PC-3 (cell line): ENCODE data around the gene LEF1. TPM values are rescaled to one million over a fixed set of nuclear protein-coding genes. Genes with fewer than 3 reads are reported as not detected.

Experiments used
- ATAC-seq: fragments of 200-7000 bp; cut with Tn5 transposase; 2 replicates; pipeline ENCODE4 v1.9.1; 2020; ENCODE audit warnings: mild to moderate bottlenecking, moderate library complexity
- BruUV-seq: library from RNA; stranded (reverse); fragments of 400-500 nt; replicated peaks from 2 replicates; lab custom pipeline; 2021; lab: Mats Ljungman, UMichigan
- CTCF ChIA-PET: fragments of 300-600 bp; sonication (Branson Sonifier 250); formaldehyde crosslinking; loops from one replicate; lab custom pipeline; 2022; ENCODE audit warnings: antibody characterized with exemption; lab: Charles Lee
- POLR2A ChIA-PET: fragments of 300-600 bp; sonication (Branson Sonifier 250); formaldehyde crosslinking; loops from one replicate; lab custom pipeline; 2022; ENCODE audit warnings: antibody characterized with exemption; ENCODE audit not compliant: unreplicated experiment; lab: Charles Lee
- DNase-seq: peaks from one replicate; pipeline ENCODE4 v3.0.0-alpha.2; 2015
- H2AFZ ChIP-seq: fragments of 300-600 bp; sonication (generic); 2 replicates; pipeline ENCODE4 v1.6.0; 2016; ENCODE audit warnings: antibody characterized with exemption, low read length
- H3F3A ChIP-seq: fragments of 300-600 bp; sonication (generic); one replicate; pipeline ENCODE4 v1.6.0; 2017; ENCODE audit warnings: antibody characterized with exemption, low read length, control low read depth, mild to moderate bottlenecking; ENCODE audit not compliant: unreplicated experiment
- H3K27ac ChIP-seq: fragments of 300-600 bp; sonication (generic); 2 replicates; pipeline ENCODE4 v1.5.1; 2016; ENCODE audit warnings: mild to moderate bottlenecking, low read length
- H3K27me3 ChIP-seq: fragments of 300-600 bp; sonication (generic); 2 replicates; pipeline ENCODE4 v1.6.1; 2016; ENCODE audit warnings: low read length, mixed read lengths
- H3K36me3 ChIP-seq: fragments of 300-600 bp; sonication (generic); 2 replicates; pipeline ENCODE4 v1.6.1; 2016; ENCODE audit warnings: low read depth, mixed run types, low read length, mixed read lengths
- H3K4me1 ChIP-seq: fragments of 300-600 bp; sonication (generic); 2 replicates; pipeline ENCODE4 v1.5.1; 2016; ENCODE audit warnings: low read length; ENCODE audit not compliant: insufficient read depth
- H3K4me2 ChIP-seq: fragments of 300-600 bp; sonication (generic); 2 replicates; pipeline ENCODE4 v1.6.0; 2016; ENCODE audit warnings: low read length
- H3K4me3 ChIP-seq: fragments of 300-600 bp; sonication (generic); 2 replicates; pipeline ENCODE4 v1.5.1; 2016; ENCODE audit warnings: mild to moderate bottlenecking, low read length, mixed read lengths
- H3K79me2 ChIP-seq: fragments of 300-600 bp; sonication (generic); 2 replicates; pipeline ENCODE4 v1.6.1; 2017; ENCODE audit warnings: low read length, mixed read lengths
- H3K9ac ChIP-seq: fragments of 300-600 bp; sonication (generic); 2 replicates; pipeline ENCODE4 v1.6.0; 2016; ENCODE audit warnings: mild to moderate bottlenecking, low read length
- H3K9me2 ChIP-seq: fragments of 300-600 bp; sonication (generic); replicated peaks from 2 replicates; pipeline ENCODE4 v1.6.1; 2016; ENCODE audit warnings: mixed run types, low read length, mixed read lengths
- H3K9me3 ChIP-seq: fragments of 300-600 bp; sonication (generic); 2 replicates; pipeline ENCODE4 v1.6.1; 2016; ENCODE audit warnings: low read length, mixed read lengths
- H4K20me1 ChIP-seq: fragments of 300-600 bp; sonication (generic); 2 replicates; pipeline ENCODE4 v1.6.1; 2016; ENCODE audit warnings: low read length, mixed read lengths
- CTCF ChIP-seq: fragments of 300-600 bp; sonication (generic); conservative IDR thresholded peaks from 2 replicates; pipeline ENCODE4 v1.5.1; 2017; ENCODE audit warnings: antibody characterized with exemption, low read depth, mild to moderate bottlenecking, low read length
- EZH2 ChIP-seq: fragments of 300-600 bp; sonication (generic); IDR thresholded peaks from one replicate; pipeline ENCODE4 v1.6.1; 2017; ENCODE audit warnings: antibody characterized with exemption, mild to moderate bottlenecking, low read length; ENCODE audit not compliant: unreplicated experiment
- EZH2phosphoT487 ChIP-seq: fragments of 300-600 bp; sonication (generic); IDR thresholded peaks from 2 replicates; pipeline ENCODE4 v1.6.1; 2018; ENCODE audit warnings: mild to moderate bottlenecking, antibody characterized with exemption, low read length, borderline replicate concordance
- intact Hi-C: fragments of 100-400 bp; cut with micrococcal nuclease; formaldehyde crosslinking; loops from 2 replicates; pipeline ENCODE4 v1.9.0; 2023
- total RNA-seq: library from RNA; depleted of rRNA; stranded (reverse); fragments of >200 nt; gene quantifications from 2 replicates; pipeline ENCODE4 v1.2.3, GENCODE V29; 2014

The LEF1 gene
- total RNA-seq, 1 experiment from 2014 or later, result 2.4 TPM

DNA sequence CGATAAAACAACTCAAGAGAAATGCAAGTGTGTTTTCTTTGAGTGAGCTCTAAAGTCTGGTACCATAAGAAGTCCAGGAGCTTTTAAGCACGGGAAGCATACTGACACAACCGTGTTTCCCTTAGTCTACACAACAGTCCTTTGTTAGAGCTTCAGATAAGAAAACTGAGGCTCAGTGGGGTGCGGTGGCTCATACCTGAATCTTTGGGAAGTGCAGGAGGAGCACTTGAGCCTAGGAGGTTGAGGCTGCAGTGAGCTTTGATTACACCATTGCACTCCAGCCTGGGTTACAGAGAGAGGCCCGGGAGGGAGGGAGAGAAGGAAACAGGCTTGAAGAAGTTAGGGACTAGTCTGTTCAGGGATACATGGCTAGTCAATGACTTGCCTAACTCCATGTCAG lies 21.9 kb downstream of the LEF1 start:
- no peaks in the 10 kb centered on the region for H3K36me3 ChIP-seq
- ATAC-seq (no peak), DNase-seq (no peak)
- BruUV-seq, result no TSS peak
- H4K20me1 ChIP-seq, result no peaks in the 10 kb centered on the region
- ChIA-PET POLR2A (no interaction called here), CTCF (no interaction called here)
- no peaks in the 10 kb centered on the region for H3K9me3 ChIP-seq
- H3K27ac ChIP-seq, result no peak overlapping the region
- H3K9me2 ChIP-seq, result no peaks in the 10 kb centered on the region
- no peaks in the 10 kb centered on the region for H3K4me1 ChIP-seq
- H3K4me2 ChIP-seq, result no peak overlapping the region
- no peak overlapping the region for H3K4me3 ChIP-seq
- intact Hi-C loops, result no loop called here
- no peaks in the 10 kb centered on the region for H3F3A ChIP-seq
- no peak overlapping the region for H3K9ac ChIP-seq
- no peaks in the 10 kb centered on the region for H3K27me3 ChIP-seq
- no peak overlapping the region for H2AFZ ChIP-seq
- no peaks in the 10 kb centered on the region for H3K79me2 ChIP-seq
- TF ChIP-seq EZH2phosphoT487 (no peak), CTCF (no peak), EZH2 (no peak)

- no peaks in the 10 kb centered on the region for H4K20me1 ChIP-seq
- DNase-seq, result no peak
- H3K4me1 ChIP-seq, result no peaks in the 10 kb centered on the region
- no peaks in the 10 kb centered on the region for H3K36me3 ChIP-seq
- H3F3A ChIP-seq, result no peaks in the 10 kb centered on the region
- no peaks in the 10 kb centered on the region for H3K27me3 ChIP-seq
- intact Hi-C loops, result no loop called here
- no peak for TF ChIP-seq EZH2
- no peak for TF ChIP-seq CTCF
- TF ChIP-seq EZH2phosphoT487, result no peak
- H3K4me3 ChIP-seq, result no peak overlapping the region
- no peak overlapping the region for H2AFZ ChIP-seq
- H3K9me3 ChIP-seq, result no peaks in the 10 kb centered on the region
- no TSS peak for BruUV-seq
- ChIA-PET POLR2A (no interaction called here), CTCF (no interaction called here)
- no peak for ATAC-seq
- no peaks in the 10 kb centered on the region for H3K79me2 ChIP-seq
- no peak overlapping the region for H3K4me2 ChIP-seq
- H3K9me2 ChIP-seq, result no peaks in the 10 kb centered on the region
- H3K9ac ChIP-seq, result no peak overlapping the region
- H3K27ac ChIP-seq, result no peak overlapping the region
These were observed 22.4 kb downstream of the LEF1 start for GRCh38 chr4:108146336-108146735.

DNA sequence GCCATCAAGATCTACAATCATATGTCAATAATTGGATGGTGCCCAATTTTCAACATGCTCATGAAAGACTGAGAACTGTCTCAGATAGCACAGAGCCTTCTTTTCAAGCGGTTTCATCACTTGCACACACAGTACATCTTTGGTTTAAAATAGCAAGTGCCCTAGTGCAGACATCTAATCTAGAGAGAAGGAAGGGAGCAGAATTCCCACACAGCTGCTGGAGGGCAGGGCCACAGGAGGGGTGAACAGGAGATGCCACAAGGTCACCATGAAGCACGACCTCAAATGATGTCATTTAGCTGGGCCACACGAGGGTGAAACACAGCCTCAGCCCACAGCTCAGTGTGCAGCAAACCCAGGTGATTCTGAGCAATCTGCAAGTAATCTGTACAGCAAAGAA lies 24.3 kb downstream of the LEF1 start:
- H3K27ac ChIP-seq, result no peak overlapping the region
- DNase-seq (no peak), ATAC-seq (no peak)
- no peak overlapping the region for H3K4me3 ChIP-seq
- intact Hi-C loops, result no loop called here
- H2AFZ ChIP-seq, result no peak overlapping the region
- ChIA-PET CTCF (no interaction called here), POLR2A (no interaction called here)
- no peaks in the 10 kb centered on the region for H3K36me3 ChIP-seq
- H4K20me1 ChIP-seq, result no peaks in the 10 kb centered on the region
- no peaks in the 10 kb centered on the region for H3F3A ChIP-seq
- TF ChIP-seq EZH2phosphoT487, result no peak
- no peak for TF ChIP-seq EZH2
- no peak for TF ChIP-seq CTCF
- H3K4me2 ChIP-seq, result no peak overlapping the region
- H3K9me3 ChIP-seq, result no peaks in the 10 kb centered on the region
- no peaks in the 10 kb centered on the region for H3K79me2 ChIP-seq
- H3K9me2 ChIP-seq, result no peaks in the 10 kb centered on the region
- no peaks in the 10 kb centered on the region for H3K27me3 ChIP-seq
- H3K9ac ChIP-seq, result no peak overlapping the region
- H3K4me1 ChIP-seq, result no peaks in the 10 kb centered on the region
- BruUV-seq, result no TSS peak
